OCI-LY3 (cell line): ENCODE results near the gene UBE2G2.

Experiments
- EZH2phosphoT487 ChIP-seq: fragments of 200-600 bp; shearing (Covaris generic); IDR thresholded peaks from 2 replicates; pipeline ENCODE4 v1.6.1; 2018; ENCODE audit warnings: antibody characterized with exemption, mixed run types, low read depth
- TF ChIP-seq, protein P1 (sequence below): fragments of 200-600, 300-600 bp; sonication (generic); IDR thresholded peaks from 2 replicates; pipeline ENCODE4 v1.5.1; 2014; ENCODE audit warnings: antibody characterized with exemption, low read length, low read depth

DNA sequence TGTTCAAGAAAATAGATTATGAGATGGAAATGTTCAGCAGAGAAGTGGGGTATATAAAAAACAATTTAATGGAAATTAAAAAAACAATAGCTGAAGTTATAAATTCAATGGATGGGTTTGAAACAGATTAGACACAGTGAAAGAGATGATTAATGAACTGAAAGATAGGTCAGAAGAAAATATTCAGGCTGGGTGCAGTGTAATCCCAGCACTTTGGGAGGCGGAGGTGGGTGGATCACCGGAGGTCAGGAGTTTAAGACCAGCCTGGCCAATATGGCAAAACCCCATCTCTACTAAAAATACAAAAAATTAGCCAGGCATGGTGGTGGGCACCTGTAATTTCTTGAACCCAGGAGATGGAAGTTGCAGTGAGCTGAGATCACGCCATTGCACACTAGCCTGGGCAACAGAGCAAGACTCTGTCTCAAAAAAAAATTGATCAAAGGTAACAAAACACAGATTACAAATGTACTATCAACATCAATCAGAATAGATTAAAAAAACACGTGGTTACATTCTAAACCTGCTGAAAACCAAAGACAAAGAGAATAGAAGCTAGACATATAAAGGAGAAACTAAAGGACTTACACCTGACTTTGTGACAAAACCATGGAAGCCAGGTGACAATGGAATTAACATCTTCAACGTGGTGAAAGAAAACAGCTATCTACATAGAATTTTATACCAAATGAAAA, 21.0 kb upstream of the UBE2G2 start:
- TF ChIP-seq, protein P1, sequence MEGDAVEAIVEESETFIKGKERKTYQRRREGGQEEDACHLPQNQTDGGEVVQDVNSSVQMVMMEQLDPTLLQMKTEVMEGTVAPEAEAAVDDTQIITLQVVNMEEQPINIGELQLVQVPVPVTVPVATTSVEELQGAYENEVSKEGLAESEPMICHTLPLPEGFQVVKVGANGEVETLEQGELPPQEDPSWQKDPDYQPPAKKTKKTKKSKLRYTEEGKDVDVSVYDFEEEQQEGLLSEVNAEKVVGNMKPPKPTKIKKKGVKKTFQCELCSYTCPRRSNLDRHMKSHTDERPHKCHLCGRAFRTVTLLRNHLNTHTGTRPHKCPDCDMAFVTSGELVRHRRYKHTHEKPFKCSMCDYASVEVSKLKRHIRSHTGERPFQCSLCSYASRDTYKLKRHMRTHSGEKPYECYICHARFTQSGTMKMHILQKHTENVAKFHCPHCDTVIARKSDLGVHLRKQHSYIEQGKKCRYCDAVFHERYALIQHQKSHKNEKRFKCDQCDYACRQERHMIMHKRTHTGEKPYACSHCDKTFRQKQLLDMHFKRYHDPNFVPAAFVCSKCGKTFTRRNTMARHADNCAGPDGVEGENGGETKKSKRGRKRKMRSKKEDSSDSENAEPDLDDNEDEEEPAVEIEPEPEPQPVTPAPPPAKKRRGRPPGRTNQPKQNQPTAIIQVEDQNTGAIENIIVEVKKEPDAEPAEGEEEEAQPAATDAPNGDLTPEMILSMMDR: no peak
- no peak for TF ChIP-seq EZH2phosphoT487
